ENCODE measurements around the gene SHROOM3.

The SHROOM3 gene

DNA sequence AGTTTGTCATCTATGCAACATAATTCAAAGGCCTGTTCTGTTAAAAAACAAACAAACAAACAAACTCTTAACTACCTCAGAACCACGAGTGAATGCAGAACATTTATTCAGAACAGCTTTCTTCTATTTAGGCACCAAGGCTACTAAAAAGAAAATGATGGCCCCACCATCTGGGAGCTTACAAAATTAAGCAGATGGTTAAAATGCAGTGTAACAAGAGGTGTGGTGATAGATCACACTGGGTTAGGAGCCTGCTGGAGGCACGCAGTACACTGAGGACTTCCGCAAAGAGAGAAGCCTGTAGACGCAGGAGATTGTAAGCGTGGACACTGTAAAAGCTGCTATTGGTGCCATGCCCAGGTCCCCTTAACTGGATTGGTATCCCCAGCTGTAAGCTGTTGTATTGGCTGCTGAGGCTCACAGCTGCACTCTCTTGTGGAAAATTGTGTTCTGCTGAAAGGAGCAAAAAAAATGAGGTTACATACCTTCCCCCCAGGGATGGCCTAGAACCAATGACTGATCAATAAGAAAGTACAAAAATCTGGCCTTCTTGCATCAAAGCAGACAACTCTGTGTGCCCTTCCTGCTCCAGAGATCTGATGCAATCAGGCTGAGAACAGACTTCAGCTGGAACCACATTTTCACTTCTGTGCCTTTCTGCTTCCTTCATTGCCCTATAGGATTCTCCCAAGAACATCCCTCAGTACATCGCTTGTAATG is 60.0 kb downstream of the SHROOM3 start:
- DNase-seq: no peak

DNA sequence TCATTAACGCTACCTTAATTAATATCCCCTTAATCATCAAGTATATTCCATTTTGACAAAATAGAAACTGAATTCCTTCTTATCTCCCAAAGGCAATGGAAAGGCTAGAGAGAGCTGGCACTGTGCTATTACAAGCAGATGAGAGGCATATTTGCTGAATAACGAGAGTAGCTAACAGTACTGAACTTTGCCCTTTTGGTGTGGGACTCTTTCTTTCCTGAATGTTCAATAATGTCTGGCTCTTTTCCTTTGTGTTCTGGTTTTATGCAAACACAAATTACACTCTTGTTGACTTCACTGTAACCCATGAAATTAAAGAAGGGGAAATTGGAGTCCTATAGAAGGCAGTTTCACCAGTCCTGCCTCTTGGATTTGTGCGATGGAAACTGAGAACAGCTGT is 63.5 kb downstream of the SHROOM3 start:
- no peak for DNase-seq

DNA sequence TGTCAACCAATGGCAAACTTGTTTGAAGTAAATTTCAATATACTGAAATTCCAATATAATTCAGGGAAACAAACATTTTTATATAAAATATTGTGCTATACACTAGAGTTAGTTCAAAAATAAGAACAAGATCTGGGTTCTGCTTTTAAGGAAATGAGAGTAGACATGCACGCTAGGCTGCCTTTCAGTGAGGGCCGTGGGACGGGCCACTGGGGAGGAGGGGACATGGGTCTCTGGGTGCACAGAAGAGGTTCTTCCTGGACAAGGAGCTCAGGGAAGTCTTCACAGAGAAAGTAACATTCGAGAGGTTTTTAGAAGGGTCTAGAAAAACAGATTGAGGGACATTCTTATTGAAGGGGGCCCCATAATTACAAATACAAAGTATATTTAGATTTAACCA is 64.4 kb downstream of the SHROOM3 start:
- no peak for DNase-seq

GRCh38 chr4:76502886-76503285 is 67.9 kb downstream of the SHROOM3 start:
- no peak for DNase-seq

- no peak for DNase-seq
Observed at GRCh38 chr4:76504613-76505465, 69.8 kb downstream of the SHROOM3 start.

DNA sequence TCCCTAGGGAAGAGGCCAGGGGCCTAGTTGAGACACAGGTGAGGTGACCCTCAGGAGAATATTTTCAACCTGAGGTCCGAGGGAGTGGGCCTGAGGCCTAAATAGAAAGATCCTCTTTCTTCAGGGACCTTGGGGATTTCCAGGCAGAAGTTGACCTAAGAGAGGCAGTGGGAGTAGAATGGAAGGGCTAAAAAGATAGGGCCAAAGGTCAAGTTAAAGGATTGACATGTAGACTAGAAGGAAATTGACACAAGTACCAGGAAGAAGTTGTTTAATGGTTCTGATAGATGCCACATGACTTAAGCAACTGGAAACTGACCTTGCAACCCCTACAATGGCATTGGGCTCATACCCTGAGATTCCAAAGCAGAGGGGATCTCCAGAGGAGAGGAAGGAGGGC is 76.9 kb downstream of the SHROOM3 start:
- DNase-seq: no peak

GRCh38 chr4:76513482-76513881 is 78.5 kb downstream of the SHROOM3 start:
- DNase-seq: no peak

DNA sequence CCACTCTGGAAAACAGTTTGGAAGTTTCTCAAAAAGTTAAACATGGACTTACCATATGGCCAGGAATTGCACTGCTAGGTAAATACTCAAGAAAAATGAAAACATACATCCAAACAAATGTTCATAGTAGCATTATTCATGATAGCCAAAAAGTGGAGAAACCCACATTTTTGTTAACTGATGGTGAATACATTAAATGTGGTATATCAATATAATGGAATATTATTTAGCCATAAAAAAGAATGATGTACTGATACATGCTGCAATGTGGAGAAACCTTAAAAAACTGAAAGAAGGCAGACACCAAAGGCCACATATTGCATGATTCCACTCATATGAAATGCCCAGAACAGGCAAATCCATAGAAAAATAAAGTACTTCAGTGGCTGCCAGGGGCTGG is 79.1 kb downstream of the SHROOM3 start:
- DNase-seq: no peak

- DNase-seq: no peak
Observed at GRCh38 chr4:76515975-76516843, 81.2 kb downstream of the SHROOM3 start.

DNA sequence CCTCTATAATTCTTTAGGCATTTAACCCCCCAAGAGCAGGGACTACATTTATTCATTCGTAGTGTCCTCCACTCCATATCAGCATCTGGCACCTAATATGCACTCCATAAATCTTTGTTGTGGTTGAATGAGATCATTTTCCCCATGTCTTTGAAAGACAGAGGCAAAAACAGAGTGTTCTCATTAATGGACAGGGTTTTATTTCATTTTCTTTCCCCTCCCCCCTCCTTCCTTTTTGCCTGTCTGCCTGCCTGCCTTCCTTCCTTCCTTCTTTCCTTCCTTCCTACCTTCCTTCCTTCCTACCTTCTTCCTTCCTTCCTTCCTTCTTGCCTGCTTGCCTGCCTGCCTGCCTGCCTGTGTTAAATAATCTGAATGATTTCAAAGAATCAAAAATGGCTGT is 83.2 kb downstream of the SHROOM3 start:
- no peak for DNase-seq

DNA sequence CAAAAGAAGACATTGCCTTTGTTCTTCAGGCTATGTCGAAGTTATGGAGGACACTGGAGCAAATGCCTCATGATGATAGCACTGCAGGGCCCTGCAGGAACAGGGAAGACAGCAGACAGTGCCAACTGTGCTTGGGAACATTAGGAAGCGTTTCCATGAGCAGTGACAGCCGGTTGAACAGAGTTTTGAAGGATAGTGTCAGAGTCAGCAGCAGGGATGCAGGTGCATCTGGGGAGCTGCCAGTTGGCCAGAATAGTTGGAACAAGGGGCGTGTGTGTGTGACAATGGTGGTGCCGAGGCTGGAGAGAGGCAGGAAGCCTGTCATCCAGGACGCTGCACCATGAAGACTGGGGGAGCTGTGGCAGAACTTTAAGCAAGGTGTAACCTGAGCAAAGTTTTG is 88.6 kb downstream of the SHROOM3 start:
- DNase-seq: peak; percentile 41

GRCh38 chr4:76525751-76526150 is 90.7 kb downstream of the SHROOM3 start:
- no peak for DNase-seq

DNA sequence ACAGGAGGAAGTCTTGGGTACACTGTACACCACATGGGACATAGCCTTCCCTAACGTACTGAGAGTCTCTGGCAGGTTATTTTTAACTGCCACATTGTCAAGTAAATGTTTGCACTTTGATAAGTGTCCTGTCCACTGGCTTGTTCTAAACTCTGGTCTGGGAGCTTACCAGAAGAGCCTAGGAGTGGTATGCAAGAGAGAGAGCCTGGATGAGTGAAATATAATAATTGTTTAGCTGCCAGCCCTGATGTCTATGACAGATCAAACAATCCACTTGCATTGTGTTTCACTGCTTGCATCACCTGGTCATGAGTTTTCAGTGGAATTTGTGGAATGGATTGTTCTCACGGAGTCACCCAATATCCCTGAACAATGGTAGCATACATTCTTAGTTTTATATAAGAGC is 91.6 kb downstream of the SHROOM3 start:
- no peak for DNase-seq

GRCh38 chr4:76527666-76528065 is 92.6 kb downstream of the SHROOM3 start:
- no peak for DNase-seq

- no peak for DNase-seq
Observed at GRCh38 chr4:76531597-76531996, 96.6 kb downstream of the SHROOM3 start.

DNA sequence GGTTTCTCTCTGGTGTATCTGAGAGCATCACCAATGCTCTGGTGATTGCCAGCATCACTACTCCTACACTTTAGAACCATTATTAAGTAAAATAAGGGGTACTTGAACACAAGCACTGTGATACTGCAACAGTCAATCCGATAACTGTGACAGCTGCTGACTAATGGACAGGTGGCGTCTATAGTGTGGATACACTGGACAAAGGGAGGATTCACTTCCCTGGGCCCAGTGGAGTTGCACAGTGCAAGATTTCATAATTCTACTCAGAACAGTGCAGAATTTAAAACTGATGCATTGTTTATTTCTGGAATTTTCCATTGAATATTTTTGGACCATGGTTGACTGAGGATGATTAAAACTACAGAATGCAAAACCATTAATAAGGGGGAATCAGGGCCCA is 97.8 kb downstream of the SHROOM3 start:
- DNase-seq: no peak

- DNase-seq: no peak
Observed at GRCh38 chr4:76533314-76533713, 98.3 kb downstream of the SHROOM3 start.

DNA sequence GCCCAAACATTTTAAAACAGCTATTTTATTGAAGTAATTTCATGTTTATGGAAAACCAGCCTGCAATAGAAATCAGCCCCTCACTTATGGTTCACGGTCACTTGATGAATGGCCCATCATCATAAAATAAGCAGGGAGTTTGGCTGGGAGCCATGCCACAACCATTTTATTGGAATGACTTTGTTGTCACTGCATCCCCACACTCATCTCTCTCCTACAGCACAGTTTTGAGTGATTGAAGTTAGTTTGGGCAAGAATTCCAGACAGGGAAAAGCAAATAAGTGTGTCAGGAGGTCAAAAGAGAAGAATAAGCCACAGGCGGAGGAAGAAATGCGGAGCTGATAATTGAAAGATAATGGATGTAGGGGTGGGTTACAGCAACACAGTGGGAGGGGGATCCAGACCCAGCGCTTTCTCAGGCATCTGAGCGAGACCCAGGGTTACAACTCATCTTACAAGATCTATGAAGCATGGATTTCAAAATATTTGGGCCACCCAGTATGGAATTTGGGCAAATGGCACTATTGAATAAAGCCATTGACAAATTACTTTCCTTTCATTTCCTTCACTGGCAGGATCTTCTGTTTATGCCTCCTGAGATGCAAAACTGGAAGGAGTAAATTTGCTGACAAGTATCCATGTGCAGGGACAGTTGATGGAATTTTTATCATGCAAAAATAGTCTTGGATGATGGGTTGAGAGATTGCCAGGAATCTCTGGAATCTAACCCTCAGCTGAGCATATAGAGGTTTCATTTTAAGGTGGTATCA is 100.8 kb downstream of the SHROOM3 start:
- DNase-seq: no peak

GRCh38 chr4:76536373-76536689 is 101.3 kb downstream of the SHROOM3 start:
- DNase-seq: no peak

DNA sequence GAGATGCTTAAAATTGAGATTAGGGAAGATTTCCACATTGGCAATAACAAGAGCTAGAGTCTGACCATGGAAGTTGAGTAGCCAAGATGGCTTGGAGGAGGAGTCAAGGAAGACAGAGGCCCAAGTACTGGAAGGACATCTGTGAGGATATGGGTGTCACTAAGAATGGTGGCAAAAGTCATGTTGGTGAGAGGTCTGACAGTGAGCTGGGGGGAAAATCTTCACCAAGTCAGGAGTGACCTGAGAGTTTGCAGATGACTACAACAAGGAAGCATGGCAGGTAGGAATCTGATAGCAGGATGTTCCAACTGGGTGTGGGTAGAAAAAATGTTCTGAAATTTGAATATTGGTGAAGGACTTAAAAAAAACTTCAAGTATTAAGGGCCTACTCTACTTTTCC is 103.3 kb downstream of the SHROOM3 start:
- DNase-seq: no peak

DNA sequence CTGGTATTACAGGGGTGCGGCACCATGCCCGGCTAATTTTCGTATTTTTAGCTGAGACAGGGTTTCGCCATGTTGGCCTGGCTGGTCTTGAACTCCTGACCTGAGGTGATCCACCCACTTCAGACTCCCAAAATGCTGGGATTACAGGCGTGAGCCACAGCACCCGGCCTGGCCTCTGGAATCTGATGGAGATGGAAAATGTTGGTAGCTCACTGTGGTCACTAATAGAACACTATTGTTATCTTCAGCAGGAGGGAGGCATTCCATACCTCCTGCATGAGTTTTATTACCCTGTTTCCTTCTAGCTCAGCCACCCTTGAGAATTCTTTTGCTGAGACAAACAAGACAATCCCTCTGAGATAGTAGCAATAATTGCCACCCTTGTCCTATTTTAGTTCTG is 105.0 kb downstream of the SHROOM3 start:
- no peak for DNase-seq

- no peak for DNase-seq
Observed at GRCh38 chr4:76540486-76540885, 105.5 kb downstream of the SHROOM3 start.

DNA sequence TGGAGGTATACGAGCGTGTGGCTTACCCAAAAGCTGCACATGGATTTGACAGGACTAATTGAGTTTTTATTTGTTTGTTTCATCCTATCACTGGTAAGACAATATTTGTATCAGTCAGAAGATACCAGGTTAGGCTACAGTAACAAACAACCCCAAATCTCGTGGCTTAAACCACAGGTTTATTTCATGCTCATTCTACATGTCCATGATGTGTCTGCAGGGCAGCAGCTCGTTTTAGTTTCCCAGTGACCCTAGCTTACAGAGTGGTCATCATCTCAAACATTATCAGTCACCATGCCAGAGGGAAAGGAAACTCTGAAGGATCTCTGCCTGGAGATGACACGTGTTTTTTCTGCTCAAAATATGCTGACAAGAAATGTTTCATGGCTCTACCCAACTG is 108.3 kb downstream of the SHROOM3 start:
- no peak for DNase-seq
